Endometrial microvascular endothelial cells (primary cell): ENCODE results near the gene INSC. TPM values are rescaled to one million over a fixed set of nuclear protein-coding genes. Genes with fewer than 3 reads are reported as not detected.

ENCODE experiments used
- in situ Hi-C: cut with HindIII; loops from 2 replicates; pipeline ENCODE4 v1.10.0; 2017; ENCODE audit warnings: low sequenced_read_pairs, low pct_unique_long_range_greater_than_20kb; ENCODE audit errors: inconsistent ontology term
- total RNA-seq: library from RNA; depleted of rRNA; stranded (reverse); fragments of >200 nt; gene quantifications from one replicate; pipeline ENCODE4 v1.2.3, GENCODE V29; 2015; ENCODE audit errors: inconsistent ontology term

The INSC gene
- total RNA-seq, 1 donor from 2014 or later = 0.19 TPM

- in situ Hi-C loops = no loop called here
These were observed 6.8 kb upstream of the INSC start for GRCh38 chr11:15107730-15108515.

DNA sequence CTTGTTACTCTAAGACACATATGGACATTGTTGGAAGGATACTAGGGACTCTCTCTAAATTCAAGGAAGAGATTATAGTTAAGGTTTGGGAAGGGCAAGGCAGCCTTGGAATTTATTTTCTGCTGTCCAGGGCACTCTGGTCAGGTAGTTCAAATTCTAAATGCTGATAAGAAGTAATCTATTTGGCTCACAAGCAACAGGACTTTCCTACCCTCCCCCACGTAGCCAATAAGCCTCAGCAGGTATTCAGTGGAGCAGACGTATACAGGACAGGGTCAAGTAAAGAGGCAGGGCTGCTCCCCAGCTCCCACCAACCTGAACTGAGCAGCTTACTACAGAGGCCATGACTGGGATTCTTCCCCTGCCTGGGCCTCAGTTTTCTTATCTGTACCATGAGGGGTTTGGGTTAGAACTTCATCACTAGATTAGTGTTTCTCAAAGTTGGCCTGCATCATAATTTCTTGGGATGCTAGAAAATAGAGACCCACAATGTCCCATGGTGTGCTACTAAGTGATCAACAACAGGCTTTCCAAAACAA, 6.1 kb upstream of the INSC start:
- in situ Hi-C loops = no loop called here

- in situ Hi-C loops = no loop called here
These were observed 5.1 kb upstream of the INSC start for GRCh38 chr11:15109602-15110001.

DNA sequence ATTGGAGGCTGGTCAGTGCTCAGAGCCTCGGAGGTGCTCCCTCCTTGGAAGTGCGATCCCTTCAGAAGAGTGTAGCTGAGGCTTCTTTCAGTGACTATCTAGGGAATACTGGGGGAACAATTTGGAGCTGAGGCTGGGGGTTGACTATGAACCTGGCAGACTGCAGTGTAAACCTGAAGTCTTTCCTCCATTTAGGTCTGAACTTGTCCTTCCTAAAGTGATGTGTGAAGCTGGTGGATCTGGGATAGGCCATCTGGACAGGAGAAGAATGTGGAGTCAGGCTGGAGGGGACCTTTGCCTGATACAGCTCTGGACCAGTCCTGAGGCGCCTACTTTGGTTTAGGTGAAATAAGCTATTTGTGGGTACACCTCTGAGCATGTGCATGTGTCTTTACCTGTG, 3.5 kb upstream of the INSC start:
- in situ Hi-C loops = no loop called here

DNA sequence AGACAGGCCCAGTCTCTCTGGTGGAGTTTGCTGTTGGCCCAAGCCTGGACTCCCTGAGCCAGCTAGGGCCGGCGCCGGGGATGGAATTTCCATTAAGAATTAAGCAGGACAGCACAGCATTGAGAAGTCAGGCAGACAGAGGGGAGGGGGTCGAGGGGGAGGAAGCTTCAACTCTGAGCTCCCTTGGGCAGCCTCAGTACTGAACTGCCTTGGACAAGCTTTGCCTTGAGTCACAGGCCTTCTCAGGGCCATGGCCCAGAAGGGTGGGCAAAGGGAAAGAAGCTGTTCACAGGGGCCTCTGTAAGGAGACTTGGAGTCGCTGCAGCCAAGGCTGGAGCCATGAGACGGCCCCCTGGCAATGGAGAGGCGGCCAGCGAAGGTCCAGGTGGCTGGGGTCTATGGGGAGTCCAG, 2.6 kb upstream of the INSC start:
- in situ Hi-C loops = no loop called here

DNA sequence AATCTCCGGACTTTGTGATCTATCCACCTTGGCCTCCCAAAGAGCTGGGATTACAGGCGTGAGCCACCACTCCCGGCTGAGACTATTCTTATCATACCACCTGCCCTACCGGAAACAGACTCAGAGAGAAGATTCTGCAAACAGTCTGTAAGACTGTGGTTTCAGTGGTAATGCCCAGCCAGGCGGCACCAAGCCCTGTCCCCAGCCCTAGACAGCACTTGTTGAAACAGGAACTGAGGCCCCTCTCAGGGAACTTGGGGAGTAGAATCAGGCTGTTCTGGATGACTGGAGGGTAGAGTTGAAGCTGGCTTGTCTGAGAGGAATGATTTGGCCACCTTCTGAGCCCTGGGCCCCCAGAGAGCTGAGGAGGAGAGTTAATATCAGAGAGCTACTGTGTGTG, 1.3 kb upstream of the INSC start:
- in situ Hi-C loops = no loop called here

GRCh38 chr11:15115686-15116085, 963 bp downstream of the INSC start:
- in situ Hi-C loops = no loop called here

DNA sequence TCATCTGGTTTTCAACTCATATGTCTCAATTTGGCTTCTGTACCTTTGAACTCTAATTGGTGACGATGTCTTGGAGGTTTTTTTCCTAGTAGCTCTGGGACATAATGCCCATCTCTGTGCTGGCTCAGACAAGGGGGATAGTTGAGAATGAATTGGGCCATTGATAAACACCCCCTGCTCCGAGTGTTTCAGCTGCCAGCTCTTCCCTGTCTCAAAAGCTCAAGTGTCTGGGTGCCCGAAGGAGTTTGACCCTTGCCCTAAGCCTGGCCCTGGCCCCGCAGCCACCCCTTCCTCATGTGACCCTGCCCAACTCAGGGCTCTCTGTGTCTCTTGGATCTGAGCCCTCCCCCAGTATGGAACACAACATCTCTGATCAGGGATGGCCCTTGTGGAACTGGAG, 3.0 kb downstream of the INSC start:
- in situ Hi-C loops = no loop called here

- in situ Hi-C loops = no loop called here
These were observed 3.7 kb downstream of the INSC start for GRCh38 chr11:15118431-15118830.

DNA sequence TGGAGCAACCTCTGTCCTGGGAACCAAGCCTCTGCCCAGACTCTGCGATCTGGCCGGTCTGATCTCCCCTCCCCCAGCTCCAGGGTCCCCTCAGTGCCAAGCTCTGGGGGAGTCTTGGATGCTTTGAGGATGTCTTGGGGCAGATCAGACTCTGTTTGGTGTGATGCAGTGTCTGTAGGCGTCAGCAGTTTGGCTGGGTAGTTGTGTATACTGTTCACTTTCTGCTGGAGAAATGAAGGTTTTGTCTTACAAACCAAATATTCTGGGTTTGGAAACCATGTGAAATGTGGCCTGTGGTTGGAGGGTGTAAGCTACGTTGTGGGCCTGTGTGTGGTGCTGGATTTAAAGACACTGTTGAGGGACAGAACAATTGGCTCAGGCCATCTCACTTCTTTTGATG, 4.6 kb downstream of the INSC start:
- in situ Hi-C loops = no loop called here

DNA sequence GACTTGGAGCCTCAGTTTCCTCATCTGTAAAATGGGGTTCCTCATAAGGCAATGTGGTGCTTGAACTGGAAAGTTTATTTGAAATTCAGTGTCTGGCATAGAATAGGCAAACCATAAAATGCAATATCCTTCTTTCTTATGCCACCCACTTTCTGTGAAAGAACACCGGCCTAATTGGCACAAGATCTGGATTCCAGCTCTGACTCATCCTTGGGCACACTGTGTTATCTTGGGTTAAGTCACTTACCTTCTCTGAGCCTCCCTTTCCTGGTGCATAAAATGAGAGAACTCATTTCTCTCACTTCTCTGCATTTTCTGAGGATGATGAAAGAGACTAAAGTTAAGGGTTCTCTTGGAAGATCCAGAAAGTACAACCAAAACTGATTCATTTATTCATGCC, 5.1 kb downstream of the INSC start:
- in situ Hi-C loops = no loop called here

DNA sequence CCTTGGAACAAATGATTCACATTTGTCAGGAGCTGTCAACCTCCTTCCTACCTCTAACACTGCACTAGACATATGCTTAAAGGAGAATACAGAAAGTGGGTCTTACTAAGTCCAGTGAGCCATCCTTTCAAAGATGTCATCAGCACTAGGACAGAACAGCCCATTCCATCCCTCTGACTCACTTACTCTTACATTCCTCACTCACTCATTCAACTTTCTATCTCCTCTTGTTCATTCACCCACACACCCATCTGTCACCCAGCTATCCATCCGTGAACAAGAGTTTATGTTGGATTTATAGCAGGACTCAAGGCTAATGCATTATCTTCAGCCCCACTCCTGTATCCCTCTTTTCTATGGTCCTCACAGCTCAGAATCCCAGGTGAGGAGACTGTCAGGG, 9.1 kb downstream of the INSC start:
- in situ Hi-C loops = no loop called here

- in situ Hi-C loops = no loop called here
These were observed 9.8 kb downstream of the INSC start for GRCh38 chr11:15124528-15124927.

GRCh38 chr11:15127341-15127740, 12.6 kb downstream of the INSC start:
- in situ Hi-C loops = no loop called here

DNA sequence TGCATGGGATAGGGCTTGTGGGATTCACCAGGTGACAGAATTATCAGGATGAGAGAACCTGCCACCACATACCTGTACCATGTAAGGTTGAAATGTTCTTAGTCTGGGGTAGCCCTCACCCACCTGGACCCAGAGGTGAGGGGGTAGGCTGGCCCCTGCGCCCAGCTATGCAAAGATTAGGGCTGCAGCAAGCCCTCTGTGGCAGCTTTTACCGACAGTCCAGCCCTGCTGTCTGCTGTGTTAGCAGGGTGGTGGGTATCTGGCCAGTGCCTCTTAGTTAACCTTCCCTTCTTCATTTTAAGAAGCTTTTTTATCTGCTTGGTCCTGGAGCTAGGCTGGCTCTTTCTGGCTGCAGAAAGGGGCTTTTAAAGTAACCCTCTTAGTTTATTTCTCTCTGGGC, 13.9 kb downstream of the INSC start:
- in situ Hi-C loops = no loop called here

- in situ Hi-C loops = no loop called here
These were observed 21.4 kb downstream of the INSC start for GRCh38 chr11:15136166-15136565.

DNA sequence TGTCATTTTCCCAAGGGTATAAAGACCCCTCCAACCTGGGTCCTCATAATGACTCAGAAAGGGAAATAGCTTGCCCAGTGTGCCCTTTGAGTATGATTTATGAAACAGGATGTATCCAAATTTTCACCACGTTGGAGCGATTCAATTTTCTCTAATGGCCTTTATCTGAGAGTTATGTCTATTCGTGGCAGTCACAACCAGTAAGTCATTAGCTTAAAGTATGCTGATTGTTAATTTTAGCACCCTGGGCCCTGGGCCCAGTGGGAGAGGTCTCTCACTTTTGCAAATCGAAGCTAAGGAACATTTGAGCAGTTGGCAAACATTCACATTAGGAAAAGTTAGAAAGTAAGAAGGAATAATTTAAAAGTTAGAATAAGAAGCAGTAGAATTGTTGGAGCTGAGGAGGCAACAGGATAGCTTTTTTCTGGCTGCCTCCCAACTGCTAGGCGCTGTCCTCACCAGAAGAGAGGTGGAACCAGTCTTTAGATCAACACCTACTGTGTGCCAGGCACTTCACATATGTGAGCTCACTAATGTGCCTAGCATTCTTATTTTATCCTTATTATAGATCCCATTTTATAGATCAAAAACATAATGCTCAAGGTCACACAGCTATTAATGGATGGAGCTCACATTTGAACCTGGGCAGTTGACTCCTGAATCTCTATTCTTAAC, 24.5 kb downstream of the INSC start:
- in situ Hi-C loops = no loop called here

DNA sequence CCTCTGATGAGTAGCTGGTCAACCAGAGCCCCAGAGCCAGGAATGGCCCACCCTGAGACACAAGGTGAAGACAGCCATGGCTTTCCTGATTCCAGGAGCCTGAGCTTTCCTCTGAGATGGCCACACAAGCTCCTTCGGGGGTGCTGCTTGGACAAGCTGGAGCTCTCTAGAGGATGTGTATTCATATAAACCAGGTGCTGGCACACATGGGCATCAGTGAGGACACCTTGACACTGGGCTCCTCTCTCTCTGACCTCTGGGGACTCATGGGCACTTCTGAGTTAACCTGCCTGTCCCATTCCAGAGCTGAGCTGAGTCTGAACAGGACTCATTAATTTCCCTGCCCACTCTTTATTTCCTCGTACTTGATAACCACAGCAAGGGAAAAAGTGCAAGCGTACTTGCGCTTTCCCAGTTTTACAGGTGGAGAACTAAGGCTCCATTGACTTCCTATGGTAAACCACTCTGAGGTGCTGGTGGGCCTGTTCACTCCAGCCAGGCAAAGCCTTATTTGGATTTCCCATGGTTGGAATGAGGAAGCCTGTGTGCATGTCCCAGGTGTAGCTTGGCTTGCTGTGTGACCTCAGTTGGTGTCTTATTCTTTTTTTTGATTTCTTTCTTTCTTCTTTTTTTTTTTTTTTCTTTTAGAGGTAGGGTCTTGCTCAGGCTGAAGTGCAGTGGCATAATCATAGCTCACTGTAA, 25.4 kb downstream of the INSC start:
- in situ Hi-C loops = no loop called here

DNA sequence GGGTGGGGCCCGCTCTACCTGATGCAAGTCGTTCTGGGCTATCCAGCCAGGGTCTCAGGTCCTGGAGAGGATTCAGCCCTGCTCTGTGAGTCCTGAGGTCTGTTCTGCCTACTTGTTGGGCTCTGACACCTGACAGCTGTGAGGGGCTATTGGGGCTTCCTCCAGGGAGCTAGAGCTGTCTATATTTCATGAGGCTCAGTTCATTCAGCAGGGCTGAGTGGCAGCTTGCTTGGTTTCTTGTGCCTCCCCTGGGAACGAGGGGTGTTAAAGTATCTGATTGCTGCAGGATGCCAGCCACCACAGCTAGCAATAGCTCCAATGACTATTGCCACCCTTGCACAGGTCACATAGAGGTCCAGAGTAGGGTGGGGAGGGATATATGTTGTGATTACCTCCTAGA, 26.7 kb downstream of the INSC start:
- in situ Hi-C loops = no loop called here

GRCh38 chr11:15142838-15143237, 28.1 kb downstream of the INSC start:
- in situ Hi-C loops = no loop called here
